Thyroid gland (tissue), 4 donors: ENCODE results near the gene TRPM2.

Experiments used
- POLR2A ChIP-seq, 2 donors: fragments of 450-650 bp; IDR thresholded peaks; one replicate each; pipeline ENCODE4 v1.6.1; 2017; ENCODE audit warnings: antibody characterized with exemption in 2 of 2, mild to moderate bottlenecking in 2 of 2, moderate library complexity in 1 of 2
- TF ChIP-seq, protein P1 (sequence below), 6 experiments: fragments of 200-600 bp in 3 of 6; fragments of 450-650 bp in 3 of 6; sonication (generic) in 3 of 6; IDR thresholded peaks; one replicate each; pipeline ENCODE4 v1.5.1; 2016 to 2019; ENCODE audit warnings: antibody characterized with exemption in 6 of 6, mild to moderate bottlenecking in 2 of 6, inconsistent platforms in 1 of 6, moderate library complexity in 1 of 6

DNA sequence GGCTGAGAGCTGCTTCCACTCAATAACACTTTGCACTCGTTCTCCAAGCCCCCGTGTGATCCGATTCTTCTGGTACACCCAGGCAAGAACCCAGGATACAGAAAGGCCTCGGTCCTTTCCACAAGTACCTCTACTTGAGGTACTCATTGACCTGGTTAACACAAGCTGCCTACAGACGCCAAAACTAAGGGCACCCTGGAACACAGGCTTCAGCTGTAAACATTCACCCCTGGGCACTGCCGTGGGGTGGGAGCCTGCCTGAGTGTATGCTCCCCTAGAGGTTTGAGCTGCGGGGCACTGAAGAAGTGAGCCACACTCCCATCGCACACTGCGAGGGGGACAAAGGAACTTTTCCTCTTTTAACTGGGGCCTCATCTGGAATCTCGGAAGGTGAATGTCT lies 132.4 kb downstream of the TRPM2 start:
- TF ChIP-seq, protein P1, sequence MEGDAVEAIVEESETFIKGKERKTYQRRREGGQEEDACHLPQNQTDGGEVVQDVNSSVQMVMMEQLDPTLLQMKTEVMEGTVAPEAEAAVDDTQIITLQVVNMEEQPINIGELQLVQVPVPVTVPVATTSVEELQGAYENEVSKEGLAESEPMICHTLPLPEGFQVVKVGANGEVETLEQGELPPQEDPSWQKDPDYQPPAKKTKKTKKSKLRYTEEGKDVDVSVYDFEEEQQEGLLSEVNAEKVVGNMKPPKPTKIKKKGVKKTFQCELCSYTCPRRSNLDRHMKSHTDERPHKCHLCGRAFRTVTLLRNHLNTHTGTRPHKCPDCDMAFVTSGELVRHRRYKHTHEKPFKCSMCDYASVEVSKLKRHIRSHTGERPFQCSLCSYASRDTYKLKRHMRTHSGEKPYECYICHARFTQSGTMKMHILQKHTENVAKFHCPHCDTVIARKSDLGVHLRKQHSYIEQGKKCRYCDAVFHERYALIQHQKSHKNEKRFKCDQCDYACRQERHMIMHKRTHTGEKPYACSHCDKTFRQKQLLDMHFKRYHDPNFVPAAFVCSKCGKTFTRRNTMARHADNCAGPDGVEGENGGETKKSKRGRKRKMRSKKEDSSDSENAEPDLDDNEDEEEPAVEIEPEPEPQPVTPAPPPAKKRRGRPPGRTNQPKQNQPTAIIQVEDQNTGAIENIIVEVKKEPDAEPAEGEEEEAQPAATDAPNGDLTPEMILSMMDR (IDR thresholded peaks at IDR 0.05): no peak
- TF ChIP-seq POLR2A (IDR thresholded peaks at IDR 0.05): no peak
